PC-3 (cell line): Measurements from ENCODE around the gene CMSS1. TPM values are rescaled to one million over a fixed set of nuclear protein-coding genes. Genes with fewer than 3 reads are reported as not detected.

Experiments
- ATAC-seq: fragments of 200-7000 bp; cut with Tn5 transposase; 2 replicates; pipeline ENCODE4 v1.9.1; 2020; ENCODE audit warnings: mild to moderate bottlenecking, moderate library complexity
- BruUV-seq: library from RNA; stranded (reverse); fragments of 400-500 nt; replicated peaks from 2 replicates; lab custom pipeline; 2021; lab: Mats Ljungman, UMichigan
- CTCF ChIA-PET: fragments of 300-600 bp; sonication (Branson Sonifier 250); formaldehyde crosslinking; loops from one replicate; lab custom pipeline; 2022; ENCODE audit warnings: antibody characterized with exemption; lab: Charles Lee
- POLR2A ChIA-PET: fragments of 300-600 bp; sonication (Branson Sonifier 250); formaldehyde crosslinking; loops from one replicate; lab custom pipeline; 2022; ENCODE audit warnings: antibody characterized with exemption; ENCODE audit not compliant: unreplicated experiment; lab: Charles Lee
- DNase-seq: peaks from one replicate; pipeline ENCODE4 v3.0.0-alpha.2; 2015
- H2AFZ ChIP-seq: fragments of 300-600 bp; sonication (generic); 2 replicates; pipeline ENCODE4 v1.6.0; 2016; ENCODE audit warnings: antibody characterized with exemption, low read length
- H3F3A ChIP-seq: fragments of 300-600 bp; sonication (generic); one replicate; pipeline ENCODE4 v1.6.0; 2017; ENCODE audit warnings: antibody characterized with exemption, low read length, control low read depth, mild to moderate bottlenecking; ENCODE audit not compliant: unreplicated experiment
- H3K27ac ChIP-seq: fragments of 300-600 bp; sonication (generic); 2 replicates; pipeline ENCODE4 v1.5.1; 2016; ENCODE audit warnings: mild to moderate bottlenecking, low read length
- H3K27me3 ChIP-seq: fragments of 300-600 bp; sonication (generic); 2 replicates; pipeline ENCODE4 v1.6.1; 2016; ENCODE audit warnings: low read length, mixed read lengths
- H3K36me3 ChIP-seq: fragments of 300-600 bp; sonication (generic); 2 replicates; pipeline ENCODE4 v1.6.1; 2016; ENCODE audit warnings: low read depth, mixed run types, low read length, mixed read lengths
- H3K4me1 ChIP-seq: fragments of 300-600 bp; sonication (generic); 2 replicates; pipeline ENCODE4 v1.5.1; 2016; ENCODE audit warnings: low read length; ENCODE audit not compliant: insufficient read depth
- H3K4me2 ChIP-seq: fragments of 300-600 bp; sonication (generic); 2 replicates; pipeline ENCODE4 v1.6.0; 2016; ENCODE audit warnings: low read length
- H3K4me3 ChIP-seq: fragments of 300-600 bp; sonication (generic); 2 replicates; pipeline ENCODE4 v1.5.1; 2016; ENCODE audit warnings: mild to moderate bottlenecking, low read length, mixed read lengths
- H3K79me2 ChIP-seq: fragments of 300-600 bp; sonication (generic); 2 replicates; pipeline ENCODE4 v1.6.1; 2017; ENCODE audit warnings: low read length, mixed read lengths
- H3K9ac ChIP-seq: fragments of 300-600 bp; sonication (generic); 2 replicates; pipeline ENCODE4 v1.6.0; 2016; ENCODE audit warnings: mild to moderate bottlenecking, low read length
- H3K9me2 ChIP-seq: fragments of 300-600 bp; sonication (generic); replicated peaks from 2 replicates; pipeline ENCODE4 v1.6.1; 2016; ENCODE audit warnings: mixed run types, low read length, mixed read lengths
- H3K9me3 ChIP-seq: fragments of 300-600 bp; sonication (generic); 2 replicates; pipeline ENCODE4 v1.6.1; 2016; ENCODE audit warnings: low read length, mixed read lengths
- H4K20me1 ChIP-seq: fragments of 300-600 bp; sonication (generic); 2 replicates; pipeline ENCODE4 v1.6.1; 2016; ENCODE audit warnings: low read length, mixed read lengths
- EZH2 ChIP-seq: fragments of 300-600 bp; sonication (generic); IDR thresholded peaks from one replicate; pipeline ENCODE4 v1.6.1; 2017; ENCODE audit warnings: antibody characterized with exemption, mild to moderate bottlenecking, low read length; ENCODE audit not compliant: unreplicated experiment
- EZH2phosphoT487 ChIP-seq: fragments of 300-600 bp; sonication (generic); IDR thresholded peaks from 2 replicates; pipeline ENCODE4 v1.6.1; 2018; ENCODE audit warnings: mild to moderate bottlenecking, antibody characterized with exemption, low read length, borderline replicate concordance
- intact Hi-C: fragments of 100-400 bp; cut with micrococcal nuclease; formaldehyde crosslinking; loops from 2 replicates; pipeline ENCODE4 v1.9.0; 2023
- total RNA-seq: library from RNA; depleted of rRNA; stranded (reverse); fragments of >200 nt; gene quantifications from 2 replicates; pipeline ENCODE4 v1.2.3, GENCODE V29; 2014
- TF ChIP-seq, protein P1 (sequence below): fragments of 300-600 bp; sonication (generic); conservative IDR thresholded peaks from 2 replicates; pipeline ENCODE4 v1.5.1; 2017; ENCODE audit warnings: antibody characterized with exemption, low read depth, mild to moderate bottlenecking, low read length

CMSS1 gene
- total RNA-seq, 1 experiment from 2014 or later, result 63.1 TPM

DNA sequence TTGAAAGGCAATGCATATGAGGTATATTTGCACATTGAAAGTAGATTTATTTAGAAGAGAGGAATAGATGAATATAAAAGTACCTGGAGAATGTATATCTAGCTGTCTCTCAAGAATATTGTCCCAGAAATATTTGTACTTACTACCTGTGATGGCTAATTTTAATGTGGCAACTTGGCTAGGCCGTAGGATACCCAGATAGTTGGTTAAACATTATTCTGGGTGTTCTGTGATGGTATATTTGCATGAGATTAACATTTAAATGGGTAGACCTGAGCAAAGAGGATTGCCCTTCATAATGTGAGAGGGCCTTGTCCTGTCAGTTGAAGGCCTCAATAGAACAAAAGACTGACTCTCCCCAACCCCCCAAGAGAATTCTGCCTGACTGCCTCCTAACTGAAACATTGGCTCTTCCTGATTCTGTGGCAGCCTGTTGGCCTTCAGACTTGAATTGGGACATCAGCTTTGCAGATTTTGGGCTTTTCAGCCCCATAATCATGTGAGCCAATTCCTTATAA, 366.0 kb downstream of the CMSS1 start:
- H3K9ac ChIP-seq, result no peak overlapping the region
- no peaks in the 10 kb centered on the region for H3K9me2 ChIP-seq
- DNase-seq, result no peak
- H3K79me2 ChIP-seq, result no peaks in the 10 kb centered on the region
- H3K27me3 ChIP-seq, result no peaks in the 10 kb centered on the region
- H3F3A ChIP-seq, result no peaks in the 10 kb centered on the region
- H4K20me1 ChIP-seq, result no peaks in the 10 kb centered on the region
- TF ChIP-seq, protein P1, sequence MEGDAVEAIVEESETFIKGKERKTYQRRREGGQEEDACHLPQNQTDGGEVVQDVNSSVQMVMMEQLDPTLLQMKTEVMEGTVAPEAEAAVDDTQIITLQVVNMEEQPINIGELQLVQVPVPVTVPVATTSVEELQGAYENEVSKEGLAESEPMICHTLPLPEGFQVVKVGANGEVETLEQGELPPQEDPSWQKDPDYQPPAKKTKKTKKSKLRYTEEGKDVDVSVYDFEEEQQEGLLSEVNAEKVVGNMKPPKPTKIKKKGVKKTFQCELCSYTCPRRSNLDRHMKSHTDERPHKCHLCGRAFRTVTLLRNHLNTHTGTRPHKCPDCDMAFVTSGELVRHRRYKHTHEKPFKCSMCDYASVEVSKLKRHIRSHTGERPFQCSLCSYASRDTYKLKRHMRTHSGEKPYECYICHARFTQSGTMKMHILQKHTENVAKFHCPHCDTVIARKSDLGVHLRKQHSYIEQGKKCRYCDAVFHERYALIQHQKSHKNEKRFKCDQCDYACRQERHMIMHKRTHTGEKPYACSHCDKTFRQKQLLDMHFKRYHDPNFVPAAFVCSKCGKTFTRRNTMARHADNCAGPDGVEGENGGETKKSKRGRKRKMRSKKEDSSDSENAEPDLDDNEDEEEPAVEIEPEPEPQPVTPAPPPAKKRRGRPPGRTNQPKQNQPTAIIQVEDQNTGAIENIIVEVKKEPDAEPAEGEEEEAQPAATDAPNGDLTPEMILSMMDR, result no peak
- TF ChIP-seq EZH2phosphoT487 (no peak), EZH2 (no peak)
- no peak for ATAC-seq
- H3K36me3 ChIP-seq, result peaks cover 14% of the 10 kb centered on the region
- H3K9me3 ChIP-seq, result no peaks in the 10 kb centered on the region
- intact Hi-C loops, result no loop called here
- ChIA-PET POLR2A (no interaction called here), CTCF (no interaction called here)
- BruUV-seq, result no TSS peak
- H2AFZ ChIP-seq, result no peak overlapping the region
- no peak overlapping the region for H3K4me2 ChIP-seq
- no peak overlapping the region for H3K27ac ChIP-seq
- H3K4me1 ChIP-seq, result no peaks in the 10 kb centered on the region
- no peak overlapping the region for H3K4me3 ChIP-seq

DNA sequence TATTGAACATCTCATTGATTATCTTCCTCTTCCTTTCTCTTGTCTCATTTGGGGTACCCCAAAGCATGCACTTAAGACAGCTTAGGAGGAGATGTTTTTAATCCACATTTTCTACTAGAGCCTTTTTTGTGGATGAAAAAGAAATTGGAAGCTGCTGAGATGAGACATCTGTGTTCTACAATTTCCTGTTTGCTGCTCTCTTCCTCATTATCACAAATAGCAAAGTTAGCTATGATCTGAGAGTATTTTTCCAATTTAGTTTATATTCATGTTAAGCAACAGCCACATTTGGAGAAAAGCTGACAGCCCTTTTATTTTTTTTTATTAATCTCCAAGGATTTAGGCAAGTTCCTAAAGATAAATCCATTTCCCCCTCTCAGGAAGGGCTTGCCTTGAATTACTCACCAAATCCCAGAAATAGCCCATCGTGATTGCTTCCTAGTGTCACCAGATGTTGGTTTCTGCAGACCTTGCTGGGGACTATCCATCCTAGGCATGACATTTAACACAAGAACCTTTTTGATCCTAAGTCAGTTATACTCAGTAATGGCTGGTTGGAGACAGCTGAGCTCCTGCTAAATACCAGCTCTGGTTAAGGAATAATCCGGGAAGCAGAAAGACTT, 367.4 kb downstream of the CMSS1 start:
- no peaks in the 10 kb centered on the region for H3K4me1 ChIP-seq
- no TSS peak for BruUV-seq
- H2AFZ ChIP-seq, result no peak overlapping the region
- no peaks in the 10 kb centered on the region for H3K9me3 ChIP-seq
- no peaks in the 10 kb centered on the region for H3K9me2 ChIP-seq
- no peak overlapping the region for H3K4me2 ChIP-seq
- ChIA-PET CTCF (interaction anchor here (0.7 kb wide), 1 partner anchor 133 kb away, joined by 3 read pairs; no protein-coding TSS in a partner anchor), POLR2A (no interaction called here)
- H3K79me2 ChIP-seq, result no peaks in the 10 kb centered on the region
- intact Hi-C loops, result no loop called here
- DNase-seq (no peak), ATAC-seq (no peak)
- no peak overlapping the region for H3K27ac ChIP-seq
- H4K20me1 ChIP-seq, result no peaks in the 10 kb centered on the region
- no peaks in the 10 kb centered on the region for H3K27me3 ChIP-seq
- no peak overlapping the region for H3K4me3 ChIP-seq
- H3K36me3 ChIP-seq, result 0 out of 2 replicates have a peak, but pooled peaks cover under 1% of the 10 kb centered on the region
- no peaks in the 10 kb centered on the region for H3F3A ChIP-seq
- TF ChIP-seq EZH2, result no peak
- no peak for TF ChIP-seq EZH2phosphoT487
- TF ChIP-seq, protein P1, result no peak
- H3K9ac ChIP-seq, result no peak overlapping the region

DNA sequence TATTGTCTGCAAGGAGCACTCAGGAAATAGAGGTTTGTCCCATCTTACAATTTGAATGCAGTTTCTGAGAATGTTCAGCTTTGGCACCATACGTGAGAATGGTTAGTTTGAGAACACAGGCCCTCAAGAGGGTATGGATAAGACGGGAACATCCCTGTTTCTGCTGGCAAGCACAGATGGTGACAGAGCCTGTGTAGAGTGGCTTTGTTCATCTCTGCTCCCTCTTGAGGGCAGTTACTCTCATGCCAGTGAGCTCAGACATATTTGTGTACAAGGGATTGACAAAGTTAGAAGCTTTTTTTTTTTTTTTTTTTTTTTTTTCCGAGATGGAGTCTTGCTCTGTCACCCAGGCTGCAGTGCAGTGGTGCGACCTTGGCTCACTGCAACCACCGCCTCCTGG, 368.2 kb downstream of the CMSS1 start:
- TF ChIP-seq, protein P1, result no peak
- TF ChIP-seq EZH2phosphoT487 (no peak), EZH2 (no peak)
- CTCF ChIA-PET, result interaction anchor here (0.6 to 1.0 kb wide), 5 partner anchors 68 to 340 kb away, joined by 4 to 10 read pairs (median 9); no protein-coding TSS in a partner anchor
- H3F3A ChIP-seq, result no peaks in the 10 kb centered on the region
- H3K27ac ChIP-seq, result no peak overlapping the region
- no peaks in the 10 kb centered on the region for H3K79me2 ChIP-seq
- intact Hi-C loops, result no loop called here
- H3K9me3 ChIP-seq, result no peaks in the 10 kb centered on the region
- no peak overlapping the region for H2AFZ ChIP-seq
- DNase-seq (no peak), ATAC-seq (no peak)
- BruUV-seq, result no TSS peak
- H3K9ac ChIP-seq, result no peak overlapping the region
- H3K27me3 ChIP-seq, result no peaks in the 10 kb centered on the region
- H3K4me2 ChIP-seq, result no peak overlapping the region
- no peaks in the 10 kb centered on the region for H4K20me1 ChIP-seq
- no peaks in the 10 kb centered on the region for H3K36me3 ChIP-seq
- POLR2A ChIA-PET, result interaction anchor here (0.6 kb wide), 1 partner anchor 1145 kb away, joined by 6 read pairs; no protein-coding TSS in a partner anchor
- no peaks in the 10 kb centered on the region for H3K4me1 ChIP-seq
- no peaks in the 10 kb centered on the region for H3K9me2 ChIP-seq
- no peak overlapping the region for H3K4me3 ChIP-seq
